Suprapubic skin (tissue), 4 donors: ENCODE data around the gene NBEA. TPM values are rescaled to one million over a fixed set of nuclear protein-coding genes. Genes with fewer than 3 reads are reported as not detected.

Experiments
- DNase-seq, 2 donors: peaks; one replicate each; pipeline ENCODE4 v3.0.0-alpha.2; 2019; ENCODE audit warnings: low spot score in 2 of 2
- H3K27ac ChIP-seq: fragments of 200-600 bp; sonication (generic); one replicate; pipeline ENCODE4 v1.5.1; 2019
- H3K27me3 ChIP-seq: fragments of 200-600 bp; sonication (generic); one replicate; pipeline ENCODE4 v1.5.1; 2019
- H3K36me3 ChIP-seq: fragments of 200-600 bp; sonication (generic); one replicate; pipeline ENCODE4 v1.5.1; 2019
- H3K4me1 ChIP-seq: fragments of 200-600 bp; sonication (generic); one replicate; pipeline ENCODE4 v1.5.1; 2019
- H3K4me3 ChIP-seq: fragments of 200-600 bp; sonication (generic); one replicate; pipeline ENCODE4 v1.5.1; 2019; ENCODE audit warnings: mild to moderate bottlenecking
- H3K9me3 ChIP-seq: fragments of 200-600 bp; sonication (generic); one replicate; pipeline ENCODE4 v1.5.1; 2019
- EP300 ChIP-seq: sonication (generic); formaldehyde crosslinking; IDR thresholded peaks from one replicate; pipeline ENCODE4 v1.6.1; 2017; ENCODE audit warnings: antibody characterized with exemption
- POLR2A ChIP-seq, 2 donors: fragments of 450-650 bp; IDR thresholded peaks; one replicate each; pipeline ENCODE4 v1.6.1; 2017; ENCODE audit warnings: antibody characterized with exemption in 2 of 2, mild to moderate bottlenecking in 2 of 2, moderate library complexity in 2 of 2
- POLR2AphosphoS5 ChIP-seq, 3 donors: sonication (generic); formaldehyde crosslinking; IDR thresholded peaks; one replicate each; pipeline ENCODE4 v1.6.1; 2017; ENCODE audit warnings: antibody characterized with exemption in 3 of 3
- WGBS: methylation state at CpG from one replicate; pipeline ENCODE4 v1.1.5; 2018; 5-methylcytosine and 5-hydroxymethylcytosine counted together
- total RNA-seq, 4 donors: library from RNA; depleted of rRNA; stranded (reverse); fragments of >200 nt; gene quantifications; one replicate each; pipeline ENCODE4 v1.1.0, GENCODE V29; 2016
- TF ChIP-seq, protein P1 (sequence below), 2 donors: fragments of 200-600 bp in 1 of 2; fragments of 450-650 bp in 1 of 2; sonication (generic) in 1 of 2; IDR thresholded peaks; one replicate each; pipeline ENCODE4 v1.5.1; 2016 to 2019; ENCODE audit warnings: antibody characterized with exemption in 2 of 2, mild to moderate bottlenecking in 1 of 2, moderate library complexity in 1 of 2

NBEA gene
- total RNA-seq, 4 donors from 2014 or later: 3.1 to 9.7 (median 4.1) TPM

GRCh38 chr13:35557475-35557874 is 615.4 kb downstream of the NBEA start:
- Histone ChIP-seq H3K27ac (no peak overlapping the region), H3K9me3 (no peaks in the 10 kb centered on the region), H3K36me3 (no peaks in the 10 kb centered on the region), H3K4me3 (no peak overlapping the region), H3K4me1 (no peaks in the 10 kb centered on the region), H3K27me3 (no peaks in the 10 kb centered on the region)
- 84% methylated on average over 3 of the region's 3 CpGs for WGBS
- TF ChIP-seq POLR2A (IDR thresholded peaks at IDR 0.05) (no peak), EP300 (no peak), POLR2AphosphoS5 (IDR thresholded peaks at IDR 0.05) (no peak)
- TF ChIP-seq, protein P1, sequence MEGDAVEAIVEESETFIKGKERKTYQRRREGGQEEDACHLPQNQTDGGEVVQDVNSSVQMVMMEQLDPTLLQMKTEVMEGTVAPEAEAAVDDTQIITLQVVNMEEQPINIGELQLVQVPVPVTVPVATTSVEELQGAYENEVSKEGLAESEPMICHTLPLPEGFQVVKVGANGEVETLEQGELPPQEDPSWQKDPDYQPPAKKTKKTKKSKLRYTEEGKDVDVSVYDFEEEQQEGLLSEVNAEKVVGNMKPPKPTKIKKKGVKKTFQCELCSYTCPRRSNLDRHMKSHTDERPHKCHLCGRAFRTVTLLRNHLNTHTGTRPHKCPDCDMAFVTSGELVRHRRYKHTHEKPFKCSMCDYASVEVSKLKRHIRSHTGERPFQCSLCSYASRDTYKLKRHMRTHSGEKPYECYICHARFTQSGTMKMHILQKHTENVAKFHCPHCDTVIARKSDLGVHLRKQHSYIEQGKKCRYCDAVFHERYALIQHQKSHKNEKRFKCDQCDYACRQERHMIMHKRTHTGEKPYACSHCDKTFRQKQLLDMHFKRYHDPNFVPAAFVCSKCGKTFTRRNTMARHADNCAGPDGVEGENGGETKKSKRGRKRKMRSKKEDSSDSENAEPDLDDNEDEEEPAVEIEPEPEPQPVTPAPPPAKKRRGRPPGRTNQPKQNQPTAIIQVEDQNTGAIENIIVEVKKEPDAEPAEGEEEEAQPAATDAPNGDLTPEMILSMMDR (IDR thresholded peaks at IDR 0.05): no peak
- DNase-seq: no peak

DNA sequence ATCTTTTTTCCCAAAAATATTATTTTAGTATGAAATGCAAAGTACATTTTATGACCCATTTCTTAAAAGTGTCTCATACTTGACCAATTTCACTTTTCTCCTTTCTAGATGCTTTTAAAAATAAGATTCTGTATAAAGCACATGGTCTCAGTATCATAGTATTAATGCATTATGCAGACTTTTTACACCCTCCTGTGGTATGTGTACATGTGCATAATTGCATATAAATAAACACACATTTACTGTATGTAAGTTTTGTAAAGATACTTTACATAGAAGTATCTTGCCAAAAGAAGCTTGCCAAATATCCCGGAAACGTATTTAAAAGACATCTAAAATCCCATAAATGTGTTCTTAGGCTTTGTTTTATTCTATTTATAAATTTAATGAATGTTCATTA is 619.5 kb downstream of the NBEA start:
- H3K27ac ChIP-seq: no peak overlapping the region
- no peak overlapping the region for H3K4me3 ChIP-seq
- no peaks in the 10 kb centered on the region for H3K4me1 ChIP-seq
- TF ChIP-seq EP300: no peak
- TF ChIP-seq, protein P1 (IDR thresholded peaks at IDR 0.05): no peak
- no peak for TF ChIP-seq POLR2A (IDR thresholded peaks at IDR 0.05)
- TF ChIP-seq POLR2AphosphoS5 (IDR thresholded peaks at IDR 0.05): no peak
- DNase-seq: no peak
- 81% methylated on average over 2 of the region's 2 CpGs for WGBS
- H3K36me3 ChIP-seq: no peaks in the 10 kb centered on the region
- H3K27me3 ChIP-seq: no peaks in the 10 kb centered on the region
- no peaks in the 10 kb centered on the region for H3K9me3 ChIP-seq

DNA sequence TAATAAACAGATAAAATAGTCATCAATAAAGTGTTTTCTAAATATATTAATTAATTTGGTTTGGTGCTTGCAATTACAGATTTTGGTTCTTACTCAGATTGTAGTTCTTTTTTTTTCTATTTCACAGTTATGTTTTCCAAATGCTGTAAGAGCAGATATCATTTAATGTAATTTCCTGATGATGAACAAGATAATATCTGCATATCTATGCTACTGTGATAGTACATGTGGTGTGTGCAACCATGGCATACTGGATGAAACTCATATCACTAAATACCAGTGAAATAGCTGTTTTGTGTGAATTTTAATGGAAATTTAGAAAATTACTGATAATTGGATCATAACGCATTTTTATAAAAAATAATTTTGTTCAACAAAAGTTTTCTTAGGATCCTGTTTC is 623.2 kb downstream of the NBEA start:
- WGBS: 95% methylated on average over 1 of the region's 1 CpG
- H3K9me3 ChIP-seq: no peaks in the 10 kb centered on the region
- H3K4me1 ChIP-seq: no peaks in the 10 kb centered on the region

DNA sequence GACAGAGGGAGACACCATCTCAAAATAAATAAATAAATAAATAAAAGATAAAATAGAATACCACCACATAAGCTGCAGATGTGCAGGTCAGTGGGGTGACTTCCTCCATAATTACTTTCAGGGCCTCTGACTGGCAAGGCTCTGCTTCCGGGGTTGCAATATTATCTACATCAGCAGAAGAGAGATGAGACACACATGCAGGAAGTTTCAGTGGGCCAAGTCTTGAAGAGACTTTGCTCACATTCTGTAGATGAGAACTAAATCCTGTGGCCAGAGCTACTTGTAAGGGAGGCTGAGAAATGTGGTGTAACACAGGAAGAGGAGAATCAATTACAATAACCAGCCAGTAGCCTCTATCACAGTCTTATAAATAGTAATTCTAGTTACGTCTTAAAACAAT is 624.3 kb downstream of the NBEA start:
- 68% methylated on average over 2 of the region's 2 CpGs for WGBS
- no peaks in the 10 kb centered on the region for H3K36me3 ChIP-seq
- no peak for DNase-seq
- H3K27me3 ChIP-seq: no peaks in the 10 kb centered on the region
- no peaks in the 10 kb centered on the region for H3K9me3 ChIP-seq
- H3K4me3 ChIP-seq: no peak overlapping the region
- TF ChIP-seq EP300 (no peak), POLR2AphosphoS5 (IDR thresholded peaks at IDR 0.05) (no peak), POLR2A (IDR thresholded peaks at IDR 0.05) (no peak)
- TF ChIP-seq, protein P1 (IDR thresholded peaks at IDR 0.05): no peak
- no peaks in the 10 kb centered on the region for H3K4me1 ChIP-seq
- no peak overlapping the region for H3K27ac ChIP-seq

More for the DNA sequence above, 623.2 kb downstream of the NBEA start:
- Histone ChIP-seq H3K27me3 (no peaks in the 10 kb centered on the region), H3K4me3 (no peak overlapping the region), H3K36me3 (no peaks in the 10 kb centered on the region), H3K27ac (no peak overlapping the region)
- TF ChIP-seq, protein P1 (IDR thresholded peaks at IDR 0.05): no peak
- no peak for TF ChIP-seq EP300
- TF ChIP-seq POLR2AphosphoS5 (IDR thresholded peaks at IDR 0.05): no peak
- TF ChIP-seq POLR2A (IDR thresholded peaks at IDR 0.05): no peak
- DNase-seq: no peak

DNA sequence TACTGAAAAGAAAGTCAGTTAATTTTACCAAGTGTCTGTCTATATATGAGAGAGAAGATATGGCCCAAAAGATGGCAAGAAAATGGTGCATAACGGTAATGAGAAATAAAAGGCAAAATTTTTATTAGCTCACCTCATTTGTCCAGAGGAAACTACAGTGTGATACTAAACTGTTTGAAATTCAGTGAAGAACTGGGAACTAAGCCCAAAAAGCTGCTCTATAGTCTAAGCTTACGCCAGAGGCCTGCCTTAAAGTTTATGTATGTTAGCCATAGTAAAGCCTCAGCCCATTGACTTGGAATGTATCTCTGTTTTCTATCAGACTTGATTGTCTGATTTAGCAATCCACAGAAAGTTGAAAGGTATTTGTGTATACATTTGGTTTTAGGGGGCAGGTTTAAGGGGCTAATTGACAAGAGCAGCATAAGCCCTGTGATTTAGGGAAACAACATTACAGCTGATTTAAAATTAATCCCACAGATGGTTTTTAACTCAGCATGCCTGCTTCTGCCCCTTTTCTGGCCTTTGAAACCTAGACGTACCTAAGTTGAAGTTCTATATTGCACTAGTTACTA is 625.4 kb downstream of the NBEA start:
- Histone ChIP-seq H3K4me3 (no peak overlapping the region), H3K4me1 (no peaks in the 10 kb centered on the region), H3K36me3 (no peaks in the 10 kb centered on the region), H3K9me3 (no peaks in the 10 kb centered on the region), H3K27ac (no peak overlapping the region), H3K27me3 (no peaks in the 10 kb centered on the region)
- 89% methylated on average over 3 of the region's 3 CpGs for WGBS
- DNase-seq: no peak
- TF ChIP-seq POLR2A (IDR thresholded peaks at IDR 0.05): no peak
- no peak for TF ChIP-seq EP300
- TF ChIP-seq, protein P1 (IDR thresholded peaks at IDR 0.05): no peak
- no peak for TF ChIP-seq POLR2AphosphoS5 (IDR thresholded peaks at IDR 0.05)
